ENCODE measurements around the gene RAB23.

Gene RAB23

DNA sequence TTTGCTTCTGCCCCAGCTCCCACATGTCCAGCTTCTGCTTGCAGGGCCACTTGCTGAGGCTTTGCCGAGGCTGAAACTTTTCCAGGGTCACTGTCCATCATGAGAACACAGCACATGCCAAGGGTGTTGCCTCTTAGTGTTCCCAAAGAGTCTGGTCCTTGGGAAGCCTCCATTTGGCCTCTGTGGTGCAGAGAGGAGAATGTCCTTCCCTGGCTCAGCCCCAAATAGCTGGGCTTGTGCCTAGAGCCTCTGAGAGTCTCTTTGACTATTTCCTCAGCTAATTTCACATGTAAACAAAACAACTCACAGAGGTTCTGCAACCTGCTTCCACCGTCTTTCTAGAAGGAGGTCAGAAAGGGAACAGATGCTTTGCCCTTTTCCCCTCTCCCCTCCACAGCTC, 40.4 kb upstream of the RAB23 start:
- H3K27ac ChIP-seq: no peak overlapping the region
- TF ChIP-seq, protein P1, sequence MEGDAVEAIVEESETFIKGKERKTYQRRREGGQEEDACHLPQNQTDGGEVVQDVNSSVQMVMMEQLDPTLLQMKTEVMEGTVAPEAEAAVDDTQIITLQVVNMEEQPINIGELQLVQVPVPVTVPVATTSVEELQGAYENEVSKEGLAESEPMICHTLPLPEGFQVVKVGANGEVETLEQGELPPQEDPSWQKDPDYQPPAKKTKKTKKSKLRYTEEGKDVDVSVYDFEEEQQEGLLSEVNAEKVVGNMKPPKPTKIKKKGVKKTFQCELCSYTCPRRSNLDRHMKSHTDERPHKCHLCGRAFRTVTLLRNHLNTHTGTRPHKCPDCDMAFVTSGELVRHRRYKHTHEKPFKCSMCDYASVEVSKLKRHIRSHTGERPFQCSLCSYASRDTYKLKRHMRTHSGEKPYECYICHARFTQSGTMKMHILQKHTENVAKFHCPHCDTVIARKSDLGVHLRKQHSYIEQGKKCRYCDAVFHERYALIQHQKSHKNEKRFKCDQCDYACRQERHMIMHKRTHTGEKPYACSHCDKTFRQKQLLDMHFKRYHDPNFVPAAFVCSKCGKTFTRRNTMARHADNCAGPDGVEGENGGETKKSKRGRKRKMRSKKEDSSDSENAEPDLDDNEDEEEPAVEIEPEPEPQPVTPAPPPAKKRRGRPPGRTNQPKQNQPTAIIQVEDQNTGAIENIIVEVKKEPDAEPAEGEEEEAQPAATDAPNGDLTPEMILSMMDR (IDR thresholded peaks at IDR 0.05): no peak
- TF ChIP-seq ZFX (IDR thresholded peaks at IDR 0.05; ENCODE audit: borderline replicate concordance): no peak

DNA sequence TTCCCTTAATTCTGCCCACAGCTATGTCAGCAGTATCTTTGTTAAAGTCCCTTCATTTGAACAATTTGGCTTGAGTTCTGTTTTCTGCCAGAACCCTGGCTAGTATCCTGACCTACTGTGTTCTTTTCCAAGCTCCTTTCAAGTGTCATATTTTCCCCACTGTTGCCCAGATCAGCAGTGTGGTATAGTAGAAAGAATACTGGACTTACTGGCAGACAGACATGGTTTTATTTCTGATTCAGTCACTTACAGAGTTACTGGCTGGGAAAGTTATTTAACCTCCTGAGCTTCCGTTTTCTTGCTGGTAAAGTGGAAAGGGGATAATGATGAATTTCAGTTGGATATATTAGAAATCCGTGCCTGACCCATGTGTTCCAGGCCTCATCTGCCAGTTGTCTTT, 39.8 kb upstream of the RAB23 start:
- no peak overlapping the region for H3K27ac ChIP-seq
- TF ChIP-seq, protein P1 (IDR thresholded peaks at IDR 0.05): no peak
- TF ChIP-seq ZFX (IDR thresholded peaks at IDR 0.05; ENCODE audit: borderline replicate concordance): no peak

DNA sequence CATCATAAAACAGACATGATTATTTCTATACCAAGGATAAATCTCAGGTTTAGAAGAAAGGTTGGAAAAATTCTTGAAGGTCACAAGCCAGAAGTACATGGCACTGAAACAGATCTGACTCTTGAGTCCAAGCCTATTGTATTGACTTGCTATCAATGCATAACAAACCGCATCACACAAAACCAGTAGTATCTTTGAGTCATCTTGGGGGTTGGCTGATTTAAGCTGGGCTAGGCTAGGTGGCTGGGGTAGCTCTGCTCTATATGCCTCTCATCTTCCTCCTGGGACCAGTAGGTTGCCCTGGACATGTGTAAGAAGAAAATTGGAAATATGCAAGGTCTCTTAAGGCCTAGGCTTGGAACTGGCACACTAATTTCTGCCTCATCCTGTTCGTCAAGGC, 37.0 kb upstream of the RAB23 start:
- no peak overlapping the region for H3K27ac ChIP-seq
- TF ChIP-seq, protein P1 (IDR thresholded peaks at IDR 0.05): no peak
- no peak for TF ChIP-seq ZFX (IDR thresholded peaks at IDR 0.05; ENCODE audit: borderline replicate concordance)

DNA sequence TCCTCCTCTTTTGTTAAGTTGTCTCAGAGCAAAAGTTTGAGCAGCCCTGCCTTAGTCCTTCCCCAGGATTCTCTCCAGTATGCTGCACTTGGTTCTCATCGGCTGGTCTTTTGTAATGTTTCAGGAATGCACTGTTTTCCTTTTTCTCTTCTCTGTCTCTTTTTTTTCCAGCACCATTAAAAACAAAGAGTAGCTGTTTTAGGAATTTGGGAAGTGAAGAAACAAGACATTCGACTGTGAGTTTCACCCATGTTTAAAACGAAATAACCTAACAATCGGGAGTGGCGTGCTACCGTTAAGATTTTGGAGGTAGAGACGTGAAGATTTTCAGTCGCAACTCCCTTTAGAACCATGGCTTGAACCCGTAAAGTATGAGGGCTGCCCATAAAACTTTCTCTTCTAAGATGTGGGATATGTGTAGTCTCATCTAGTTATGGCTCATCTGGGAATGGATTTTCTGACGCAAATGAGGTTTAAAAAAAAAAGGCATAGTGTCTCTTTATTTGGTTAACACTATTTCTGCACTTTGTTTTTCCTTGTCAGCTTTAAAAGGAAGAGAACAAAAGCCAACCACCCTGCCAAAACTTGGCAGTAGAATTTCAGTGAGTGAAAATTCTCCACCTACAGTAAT, 35.9 kb upstream of the RAB23 start:
- no peak overlapping the region for H3K27ac ChIP-seq
- TF ChIP-seq, protein P1 (IDR thresholded peaks at IDR 0.05): no peak
- no peak for TF ChIP-seq ZFX (IDR thresholded peaks at IDR 0.05; ENCODE audit: borderline replicate concordance)

DNA sequence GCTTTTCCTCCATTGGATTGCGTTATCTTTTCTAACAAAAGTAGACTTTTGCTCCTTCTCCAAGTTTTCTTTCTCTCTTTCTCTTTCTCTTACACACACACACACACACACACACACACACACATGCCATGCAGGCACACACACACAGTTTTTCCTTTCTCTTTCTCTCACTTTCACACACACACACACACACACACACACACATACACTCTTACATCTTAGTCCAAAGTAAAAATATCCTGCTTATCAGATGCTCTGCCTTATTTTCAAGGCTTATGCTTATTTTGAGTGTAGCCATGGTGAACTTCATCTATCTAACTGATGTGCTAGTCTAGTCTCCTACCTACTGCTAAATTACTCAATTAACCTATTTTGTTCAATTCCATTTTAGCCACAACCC, 34.4 kb upstream of the RAB23 start:
- TF ChIP-seq ZFX (IDR thresholded peaks at IDR 0.05; ENCODE audit: borderline replicate concordance): no peak
- TF ChIP-seq, protein P1 (IDR thresholded peaks at IDR 0.05): no peak
- H3K27ac ChIP-seq: no peak overlapping the region

- TF ChIP-seq ZFX (IDR thresholded peaks at IDR 0.05; ENCODE audit: borderline replicate concordance): no peak
- TF ChIP-seq, protein P1 (IDR thresholded peaks at IDR 0.05): no peak
- H3K27ac ChIP-seq: no peak overlapping the region
Observed at GRCh38 chr6:57255451-57256169, 33.5 kb upstream of the RAB23 start.

DNA sequence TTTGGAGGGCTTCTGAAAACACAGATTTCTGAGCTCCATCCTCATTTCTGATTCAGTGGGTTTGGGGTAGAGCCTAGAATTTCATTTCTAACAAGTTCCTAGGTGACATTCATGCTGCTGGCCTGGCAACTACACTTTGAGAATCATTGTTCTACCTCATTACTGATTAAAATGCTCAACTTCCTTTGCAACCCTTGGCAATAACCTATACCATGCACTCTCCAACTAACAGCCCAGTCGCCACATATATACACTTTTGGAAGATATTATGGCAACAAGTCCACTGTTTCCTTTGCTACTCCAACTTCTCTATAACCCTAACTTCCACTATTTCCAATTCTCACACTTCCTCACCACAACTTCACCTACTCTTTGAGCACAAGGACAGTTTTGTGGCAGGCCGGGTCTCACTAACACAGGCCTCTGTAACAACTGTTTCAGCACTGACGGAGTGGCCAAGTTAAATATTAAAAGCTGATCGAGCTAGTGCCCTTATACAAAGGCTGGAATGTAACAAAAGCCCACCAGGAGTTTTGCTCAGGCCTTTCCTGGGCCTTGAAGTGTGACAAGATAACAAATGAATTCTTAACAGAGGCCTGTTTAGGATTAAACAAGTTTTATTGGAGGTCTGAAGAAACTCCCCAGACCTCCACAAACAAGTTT, 32.1 kb upstream of the RAB23 start:
- TF ChIP-seq, protein P1 (IDR thresholded peaks at IDR 0.05): no peak
- TF ChIP-seq ZFX (IDR thresholded peaks at IDR 0.05; ENCODE audit: borderline replicate concordance): no peak
- H3K27ac ChIP-seq: no peak overlapping the region
